AG09309 (cell line): ENCODE data around the gene SMAD1.

Experiments used
- DNase-seq: peaks from one replicate; pipeline ENCODE4 v3.0.0-alpha.2; 2010; ENCODE audit warnings: low read depth
- H3K4me3 ChIP-seq: 2 replicates; pipeline ENCODE4 v1.5.1; 2011; ENCODE audit warnings: mild to moderate bottlenecking, low read depth, low read length, moderate library complexity; ENCODE audit not compliant: control insufficient read depth
- CTCF ChIP-seq: IDR thresholded peaks from 2 replicates; pipeline ENCODE4 v1.5.1; 2011; ENCODE audit warnings: mild to moderate bottlenecking, low read depth, low read length, inconsistent platforms; ENCODE audit not compliant: insufficient read depth, control insufficient read depth; ENCODE audit errors: missing control alignments

SMAD1 gene

GRCh38 chr4:145546175-145546915 is 64.7 kb downstream of the SMAD1 start:
- no peak for DNase-seq
- TF ChIP-seq CTCF = no peak
- no peak overlapping the region for H3K4me3 ChIP-seq

- H3K4me3 ChIP-seq = no peak overlapping the region
- DNase-seq = no peak
- no peak for TF ChIP-seq CTCF
Observed at GRCh38 chr4:145551660-145552059, 70.0 kb downstream of the SMAD1 start.

- DNase-seq = no peak
Observed at GRCh38 chr4:145552181-145552822, 70.6 kb downstream of the SMAD1 start.

GRCh38 chr4:145553375-145553774 is 71.7 kb downstream of the SMAD1 start:
- DNase-seq = no peak
- H3K4me3 ChIP-seq = no peak overlapping the region
- TF ChIP-seq CTCF = no peak

More at GRCh38 chr4:145552181-145552822, 70.6 kb downstream of the SMAD1 start:
- TF ChIP-seq CTCF = no peak
- H3K4me3 ChIP-seq = no peak overlapping the region

GRCh38 chr4:145554691-145555090 is 73.0 kb downstream of the SMAD1 start:
- DNase-seq = no peak
- TF ChIP-seq CTCF = no peak
- H3K4me3 ChIP-seq = no peak overlapping the region

- no peak overlapping the region for H3K4me3 ChIP-seq
- peak; percentile 21 for DNase-seq
- TF ChIP-seq CTCF = peak; percentile 96
Observed at GRCh38 chr4:145557720-145558119, 76.1 kb downstream of the SMAD1 start.
